GM23338 (cell line): ENCODE measurements around the gene CBFA2T3. TPM values are rescaled to one million over a fixed set of nuclear protein-coding genes. Genes with fewer than 3 reads are reported as not detected.

Experiments used
- ATAC-seq: fragments of 200-7000 bp; cut with Tn5 transposase; 3 replicates; pipeline ENCODE4 v1.9.1; 2020
- DNase-seq: peaks from one replicate; pipeline ENCODE4 v3.0.0-alpha.2; 2015; ENCODE audit warnings: low spot score
- H2AFZ ChIP-seq: fragments of 200-600 bp; sonication (generic); 2 replicates; pipeline ENCODE4 v1.8.0; 2016; ENCODE audit warnings: antibody characterized with exemption, mild to moderate bottlenecking, moderate library complexity
- H3F3A ChIP-seq: fragments of 200-600 bp; sonication (generic); replicated peaks from 2 replicates; pipeline ENCODE4 v1.8.0; 2017; ENCODE audit warnings: antibody characterized with exemption, mixed run types, low read depth
- H3K27ac ChIP-seq: fragments of 200-600 bp; sonication (generic); 2 replicates; pipeline ENCODE4 v1.6.1; 2016; ENCODE audit warnings: low read depth
- H3K27me3 ChIP-seq: fragments of 200-600 bp; sonication (generic); 2 replicates; pipeline ENCODE4 v1.8.0; 2016; ENCODE audit warnings: mild to moderate bottlenecking, mixed run types, moderate library complexity; ENCODE audit not compliant: insufficient read depth
- H3K36me3 ChIP-seq: fragments of 200-600 bp; sonication (generic); 2 replicates; pipeline ENCODE4 v1.8.0; 2016; ENCODE audit warnings: mild to moderate bottlenecking; ENCODE audit not compliant: insufficient read depth
- H3K4me1 ChIP-seq: fragments of 200-600 bp; sonication (generic); 2 replicates; pipeline ENCODE4 v1.8.0; 2016; ENCODE audit warnings: mild to moderate bottlenecking, moderate library complexity; ENCODE audit not compliant: insufficient read depth
- H3K4me2 ChIP-seq: fragments of 200-600 bp; sonication (generic); 2 replicates; pipeline ENCODE4 v1.7.1; 2017; ENCODE audit warnings: mixed run types
- H3K4me3 ChIP-seq: fragments of 200-600 bp; sonication (generic); 2 replicates; pipeline ENCODE4 v1.6.1; 2016; ENCODE audit warnings: mixed run types
- H3K79me2 ChIP-seq: fragments of 200-600 bp; sonication (generic); replicated peaks from 2 replicates; pipeline ENCODE4 v1.8.0; 2017; ENCODE audit warnings: mild to moderate bottlenecking; ENCODE audit not compliant: insufficient read depth
- H3K9me2 ChIP-seq: fragments of 200-600 bp; sonication (generic); 2 replicates; pipeline ENCODE4 v1.8.0; 2017; ENCODE audit not compliant: insufficient read depth
- H4K20me1 ChIP-seq: fragments of 200-600 bp; sonication (generic); replicated peaks from 2 replicates; pipeline ENCODE4 v1.8.0; 2017; ENCODE audit warnings: mild to moderate bottlenecking; ENCODE audit not compliant: insufficient read depth
- H3K27ac Mint-ChIP-seq: 2 replicates; pipeline ENCODE4 v1.8.0; 2020; ENCODE audit warnings: inconsistent platforms, mild to moderate bottlenecking, moderate library complexity, mixed read lengths
- H3K27me3 Mint-ChIP-seq: 3 replicates; pipeline ENCODE4 v1.8.0; 2022; ENCODE audit warnings: low read depth, mild to moderate bottlenecking, moderate library complexity, mixed read lengths, inconsistent platforms; ENCODE audit not compliant: insufficient read depth, poor library complexity
- H3K36me3 Mint-ChIP-seq: 3 replicates; pipeline ENCODE4 v1.8.0; 2021; ENCODE audit warnings: low read depth, mild to moderate bottlenecking, inconsistent platforms, moderate library complexity, mixed read lengths
- H3K4me1 Mint-ChIP-seq: 3 replicates; pipeline ENCODE4 v1.8.0; 2020; ENCODE audit warnings: mild to moderate bottlenecking, inconsistent platforms, mixed read lengths
- H3K4me3 Mint-ChIP-seq: 3 replicates; pipeline ENCODE4 v1.8.0; 2021; ENCODE audit warnings: moderate library complexity, mild to moderate bottlenecking, inconsistent platforms, mixed read lengths
- H3K9me3 Mint-ChIP-seq: 3 replicates; pipeline ENCODE4 v1.8.0; 2020; ENCODE audit warnings: moderate library complexity, mild to moderate bottlenecking, inconsistent platforms, mixed read lengths
- CREB1 ChIP-seq: fragments of 250-450 bp; sonication (Bioruptor Pico); IDR thresholded peaks from 2 replicates; pipeline ENCODE4 v1.5.0; 2020; ENCODE audit warnings: low read depth, mild to moderate bottlenecking, moderate library complexity
- ETS1 ChIP-seq: IDR thresholded peaks from 2 replicates; pipeline ENCODE4 v1.6.1; 2016; ENCODE audit warnings: antibody characterized with exemption
- EZH2 ChIP-seq: fragments of 200-600 bp; sonication (generic); IDR thresholded peaks from one replicate; pipeline ENCODE4 v1.8.0; 2017; ENCODE audit warnings: antibody characterized with exemption, mild to moderate bottlenecking, low read depth; ENCODE audit not compliant: unreplicated experiment
- EZH2phosphoT487 ChIP-seq: fragments of 200-600 bp; sonication (generic); IDR thresholded peaks from one replicate; pipeline ENCODE4 v1.8.1; 2018; ENCODE audit warnings: antibody characterized with exemption; ENCODE audit not compliant: unreplicated experiment
- NANOG ChIP-seq: IDR thresholded peaks from 2 replicates; pipeline ENCODE4 v1.6.1; 2016; ENCODE audit warnings: antibody characterized with exemption, borderline replicate concordance
- POLR2AphosphoS5 ChIP-seq: IDR thresholded peaks from 2 replicates; pipeline ENCODE4 v1.6.1; 2016; ENCODE audit warnings: antibody characterized with exemption, low read depth
- ZNF114 ChIP-seq: fragments of 250-450 bp; sonication (Bioruptor Pico); IDR thresholded peaks from 2 replicates; pipeline ENCODE4 v1.5.0; 2020; ENCODE audit warnings: mild to moderate bottlenecking, moderate library complexity
- ZNF331 ChIP-seq: fragments of 250-450 bp; sonication (Bioruptor Pico); IDR thresholded peaks from 2 replicates; pipeline ENCODE4 v1.5.0; 2020; ENCODE audit warnings: low read depth, mild to moderate bottlenecking, moderate library complexity
- ZNF462 ChIP-seq: fragments of 250-450 bp; sonication (Bioruptor Pico); IDR thresholded peaks from 2 replicates; pipeline ENCODE4 v1.5.0; 2020; ENCODE audit warnings: mild to moderate bottlenecking, moderate library complexity
- polyA plus RNA-seq: library from polyadenylated mRNA; unstranded; fragments of >200 nt; fragmentation: Nextera tagmentation; extraction: Ambion mirVana; gene quantifications from 2 replicates; pipeline ENCODE4 v1.2.1, GENCODE V29; 2016
- total RNA-seq: library from RNA; depleted of rRNA; stranded (reverse); fragments of >200 nt; shearing (Covaris generic); gene quantifications from 2 replicates; pipeline ENCODE4 v1.2.3, GENCODE V29; 2014
- TF ChIP-seq, protein P1 (sequence below), 2 experiments: fragments of 200-600 bp in 1 of 2; sonication (generic) in 1 of 2; conservative IDR thresholded peaks; 2 replicates each; pipeline versions ENCODE4 v1.5.1 to v1.6.1; 2016 to 2017; ENCODE audit warnings: antibody characterized with exemption in 2 of 2, low read depth in 2 of 2, mild to moderate bottlenecking in 2 of 2, moderate library complexity in 1 of 2
- TF ChIP-seq, protein P2 (sequence below): IDR thresholded peaks from one replicate; pipeline ENCODE4 v1.6.1; 2018; ENCODE audit warnings: antibody characterized with exemption; ENCODE audit not compliant: unreplicated experiment

The CBFA2T3 gene
- total and polyA plus RNA-seq, 2 experiments from 2014 or later: 0.87 to 1.5 TPM

GRCh38 chr16:88923450-88923849 is 53.6 kb downstream of the CBFA2T3 start:
- Mint-ChIP-seq H3K4me1 (peaks cover 28% of the 10 kb centered on the region), H3K27ac (no peak overlapping the region), H3K4me3 (no peak overlapping the region), H3K27me3 (peaks cover 5% of the 10 kb centered on the region), H3K9me3 (peaks cover 5% of the 10 kb centered on the region; the same call in 2 of the 3 replicates), H3K36me3 (peaks cover 4% of the 10 kb centered on the region; the same call in 1 of the 3 replicates)
- Histone ChIP-seq H3K9me2 (no peaks in the 10 kb centered on the region), H3K27ac (no peak overlapping the region), H3K36me3 (no peaks in the 10 kb centered on the region), H3K79me2 (no peaks in the 10 kb centered on the region), H3K4me1 (no peaks in the 10 kb centered on the region), H3F3A (no peaks in the 10 kb centered on the region), H3K4me2 (no peak overlapping the region), H4K20me1 (no peaks in the 10 kb centered on the region), H2AFZ (no peak overlapping the region; the same call in 1 of the 2 replicates), H3K4me3 (no peak overlapping the region), H3K27me3 (no peaks in the 10 kb centered on the region)
- no peak for TF ChIP-seq EZH2phosphoT487
- TF ChIP-seq POLR2AphosphoS5: no peak
- TF ChIP-seq ZNF114: no peak
- TF ChIP-seq ZNF462 (CRISPR knock-in tag): no peak
- no peak for TF ChIP-seq NANOG
- no peak for TF ChIP-seq EZH2
- TF ChIP-seq, protein P1, sequence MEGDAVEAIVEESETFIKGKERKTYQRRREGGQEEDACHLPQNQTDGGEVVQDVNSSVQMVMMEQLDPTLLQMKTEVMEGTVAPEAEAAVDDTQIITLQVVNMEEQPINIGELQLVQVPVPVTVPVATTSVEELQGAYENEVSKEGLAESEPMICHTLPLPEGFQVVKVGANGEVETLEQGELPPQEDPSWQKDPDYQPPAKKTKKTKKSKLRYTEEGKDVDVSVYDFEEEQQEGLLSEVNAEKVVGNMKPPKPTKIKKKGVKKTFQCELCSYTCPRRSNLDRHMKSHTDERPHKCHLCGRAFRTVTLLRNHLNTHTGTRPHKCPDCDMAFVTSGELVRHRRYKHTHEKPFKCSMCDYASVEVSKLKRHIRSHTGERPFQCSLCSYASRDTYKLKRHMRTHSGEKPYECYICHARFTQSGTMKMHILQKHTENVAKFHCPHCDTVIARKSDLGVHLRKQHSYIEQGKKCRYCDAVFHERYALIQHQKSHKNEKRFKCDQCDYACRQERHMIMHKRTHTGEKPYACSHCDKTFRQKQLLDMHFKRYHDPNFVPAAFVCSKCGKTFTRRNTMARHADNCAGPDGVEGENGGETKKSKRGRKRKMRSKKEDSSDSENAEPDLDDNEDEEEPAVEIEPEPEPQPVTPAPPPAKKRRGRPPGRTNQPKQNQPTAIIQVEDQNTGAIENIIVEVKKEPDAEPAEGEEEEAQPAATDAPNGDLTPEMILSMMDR (conservative IDR thresholded peaks at IDR 0.05; ENCODE audit: low read depth in 2 of 2): no peak
- TF ChIP-seq ETS1: no peak
- TF ChIP-seq ZNF331 (CRISPR knock-in tag): no peak
- TF ChIP-seq CREB1 (CRISPR knock-in tag): no peak
- TF ChIP-seq, protein P2, sequence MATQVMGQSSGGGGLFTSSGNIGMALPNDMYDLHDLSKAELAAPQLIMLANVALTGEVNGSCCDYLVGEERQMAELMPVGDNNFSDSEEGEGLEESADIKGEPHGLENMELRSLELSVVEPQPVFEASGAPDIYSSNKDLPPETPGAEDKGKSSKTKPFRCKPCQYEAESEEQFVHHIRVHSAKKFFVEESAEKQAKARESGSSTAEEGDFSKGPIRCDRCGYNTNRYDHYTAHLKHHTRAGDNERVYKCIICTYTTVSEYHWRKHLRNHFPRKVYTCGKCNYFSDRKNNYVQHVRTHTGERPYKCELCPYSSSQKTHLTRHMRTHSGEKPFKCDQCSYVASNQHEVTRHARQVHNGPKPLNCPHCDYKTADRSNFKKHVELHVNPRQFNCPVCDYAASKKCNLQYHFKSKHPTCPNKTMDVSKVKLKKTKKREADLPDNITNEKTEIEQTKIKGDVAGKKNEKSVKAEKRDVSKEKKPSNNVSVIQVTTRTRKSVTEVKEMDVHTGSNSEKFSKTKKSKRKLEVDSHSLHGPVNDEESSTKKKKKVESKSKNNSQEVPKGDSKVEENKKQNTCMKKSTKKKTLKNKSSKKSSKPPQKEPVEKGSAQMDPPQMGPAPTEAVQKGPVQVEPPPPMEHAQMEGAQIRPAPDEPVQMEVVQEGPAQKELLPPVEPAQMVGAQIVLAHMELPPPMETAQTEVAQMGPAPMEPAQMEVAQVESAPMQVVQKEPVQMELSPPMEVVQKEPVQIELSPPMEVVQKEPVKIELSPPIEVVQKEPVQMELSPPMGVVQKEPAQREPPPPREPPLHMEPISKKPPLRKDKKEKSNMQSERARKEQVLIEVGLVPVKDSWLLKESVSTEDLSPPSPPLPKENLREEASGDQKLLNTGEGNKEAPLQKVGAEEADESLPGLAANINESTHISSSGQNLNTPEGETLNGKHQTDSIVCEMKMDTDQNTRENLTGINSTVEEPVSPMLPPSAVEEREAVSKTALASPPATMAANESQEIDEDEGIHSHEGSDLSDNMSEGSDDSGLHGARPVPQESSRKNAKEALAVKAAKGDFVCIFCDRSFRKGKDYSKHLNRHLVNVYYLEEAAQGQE: no peak
- no peak for DNase-seq
- ATAC-seq: peak; percentile 6
